Breast epithelium (tissue), 4 donors: ENCODE measurements around the gene CAMSAP2. TPM values are rescaled to one million over a fixed set of nuclear protein-coding genes. Genes with fewer than 3 reads are reported as not detected.
A peak's percentile ranks its signal among the peaks of the same experiment; 100 is the strongest.

ENCODE experiments used
- DNase-seq, 2 donors: peaks; one replicate each; pipeline ENCODE4 v3.0.0-alpha.2; 2019; ENCODE audit warnings: low spot score in 2 of 2
- H3K27ac ChIP-seq, 2 donors: fragments of 200-600 bp; sonication (generic) in 1 of 2; one replicate each; pipeline ENCODE4 v1.5.1; 2016 to 2019; ENCODE audit warnings: mild to moderate bottlenecking in 1 of 2
- H3K27me3 ChIP-seq, 2 donors: fragments of 200-600 bp; sonication (generic) in 1 of 2; one replicate each; pipeline versions ENCODE4 v1.5.1 to v1.6.0; 2017 to 2019; ENCODE audit warnings: control low read depth in 1 of 2, mild to moderate bottlenecking in 1 of 2
- H3K36me3 ChIP-seq: fragments of 200-600 bp; one replicate; pipeline ENCODE4 v1.5.1; 2019
- H3K4me1 ChIP-seq, 2 donors: fragments of 200-600 bp; sonication (generic); one replicate each; pipeline ENCODE4 v1.5.1; 2016 to 2019; ENCODE audit warnings: control low read depth in 1 of 2
- H3K4me3 ChIP-seq, 3 donors: fragments of 200-600 bp; sonication (generic); 1 replicate in 2 of 3; 2 replicates in 1 of 3; pipeline ENCODE4 v1.5.1; 2016 to 2019; ENCODE audit warnings: mild to moderate bottlenecking in 3 of 3, moderate library complexity in 2 of 3
- H3K9me3 ChIP-seq, 2 donors: fragments of 200-600 bp; sonication (generic) in 1 of 2; one replicate each; pipeline ENCODE4 v1.5.1; 2016 to 2019; ENCODE audit warnings: control low read depth in 1 of 2
- POLR2A ChIP-seq: fragments of 450-650 bp; IDR thresholded peaks from one replicate; pipeline ENCODE4 v1.6.1; 2016; ENCODE audit warnings: antibody characterized with exemption, mild to moderate bottlenecking, moderate library complexity
- POLR2AphosphoS5 ChIP-seq, 3 donors: sonication (generic); formaldehyde crosslinking; IDR thresholded peaks; one replicate each; pipeline ENCODE4 v1.6.1; 2017; ENCODE audit warnings: antibody characterized with exemption in 3 of 3
- intact Hi-C: fragments of 100-400 bp; cut with DNase I; formaldehyde crosslinking; loops from one replicate; pipeline ENCODE4 v1.15.1; 2023; ENCODE audit warnings: low total_unique reads
- total RNA-seq, 3 donors: library from RNA; depleted of rRNA; stranded (reverse); fragments of >200 nt; gene quantifications; one replicate each; pipeline ENCODE4 v1.1.0, GENCODE V29; 2016
- TF ChIP-seq, protein P1 (sequence below), 3 donors: fragments of 450-650 bp; IDR thresholded peaks; one replicate each; pipeline ENCODE4 v1.5.1; 2016 to 2017; ENCODE audit warnings: antibody characterized with exemption in 3 of 3, mild to moderate bottlenecking in 3 of 3, moderate library complexity in 3 of 3

The CAMSAP2 gene
- total RNA-seq, 3 donors from 2014 or later = 36.4 to 42.4 (median 38.6) TPM

DNA sequence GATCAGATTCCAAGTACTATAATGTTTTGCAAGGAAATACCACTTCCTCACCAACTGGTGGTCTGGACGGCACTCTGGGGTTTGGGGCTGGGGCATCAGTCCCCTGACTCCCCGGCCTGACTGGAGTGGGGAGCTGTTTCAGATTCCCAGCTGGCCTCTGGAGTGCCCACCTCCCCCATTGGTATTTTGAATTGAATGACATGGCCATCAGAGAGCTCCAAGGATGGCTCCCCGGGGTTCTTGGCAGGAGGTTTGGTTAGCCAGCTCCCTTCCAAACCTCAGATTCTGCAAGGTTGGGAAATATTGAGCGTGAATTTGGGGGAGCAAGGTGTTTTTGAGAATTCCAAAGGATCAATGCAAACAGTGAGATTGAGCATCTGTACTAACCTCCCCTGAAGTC is 153.9 kb downstream of the CAMSAP2 start:
- TF ChIP-seq, protein P1, sequence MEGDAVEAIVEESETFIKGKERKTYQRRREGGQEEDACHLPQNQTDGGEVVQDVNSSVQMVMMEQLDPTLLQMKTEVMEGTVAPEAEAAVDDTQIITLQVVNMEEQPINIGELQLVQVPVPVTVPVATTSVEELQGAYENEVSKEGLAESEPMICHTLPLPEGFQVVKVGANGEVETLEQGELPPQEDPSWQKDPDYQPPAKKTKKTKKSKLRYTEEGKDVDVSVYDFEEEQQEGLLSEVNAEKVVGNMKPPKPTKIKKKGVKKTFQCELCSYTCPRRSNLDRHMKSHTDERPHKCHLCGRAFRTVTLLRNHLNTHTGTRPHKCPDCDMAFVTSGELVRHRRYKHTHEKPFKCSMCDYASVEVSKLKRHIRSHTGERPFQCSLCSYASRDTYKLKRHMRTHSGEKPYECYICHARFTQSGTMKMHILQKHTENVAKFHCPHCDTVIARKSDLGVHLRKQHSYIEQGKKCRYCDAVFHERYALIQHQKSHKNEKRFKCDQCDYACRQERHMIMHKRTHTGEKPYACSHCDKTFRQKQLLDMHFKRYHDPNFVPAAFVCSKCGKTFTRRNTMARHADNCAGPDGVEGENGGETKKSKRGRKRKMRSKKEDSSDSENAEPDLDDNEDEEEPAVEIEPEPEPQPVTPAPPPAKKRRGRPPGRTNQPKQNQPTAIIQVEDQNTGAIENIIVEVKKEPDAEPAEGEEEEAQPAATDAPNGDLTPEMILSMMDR (IDR thresholded peaks at IDR 0.05) = no peak
- TF ChIP-seq POLR2AphosphoS5 (IDR thresholded peaks at IDR 0.05) (no peak), POLR2A (no peak)
- H3K27me3 ChIP-seq = no peaks in the 10 kb centered on the region
- no peak for DNase-seq
- intact Hi-C loops = no loop called here
- no peaks in the 10 kb centered on the region for H3K9me3 ChIP-seq
- no peak overlapping the region for H3K4me3 ChIP-seq
- no peaks in the 10 kb centered on the region for H3K36me3 ChIP-seq
- no peaks in the 10 kb centered on the region for H3K4me1 ChIP-seq
- H3K27ac ChIP-seq = no peak overlapping the region

DNA sequence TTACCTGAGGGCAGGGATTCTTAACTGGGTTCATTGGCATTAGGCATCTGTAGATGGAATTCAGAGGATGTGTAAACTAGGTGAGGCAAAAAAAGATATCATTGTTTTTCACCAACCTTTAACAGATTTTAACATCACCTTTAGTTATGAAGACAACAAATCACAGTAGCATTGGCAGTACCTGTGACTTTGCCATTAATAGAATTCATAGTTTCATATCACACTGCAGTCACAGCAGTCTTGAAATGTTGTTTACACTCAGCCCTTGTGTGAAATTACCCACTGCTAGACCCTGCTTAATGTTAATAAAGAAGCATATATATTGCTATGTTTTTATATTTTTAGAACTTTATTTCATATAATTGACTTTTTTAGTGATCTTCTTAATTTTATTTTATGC is 154.3 kb downstream of the CAMSAP2 start:
- DNase-seq = no peak
- intact Hi-C loops = no loop called here
- TF ChIP-seq POLR2AphosphoS5 (IDR thresholded peaks at IDR 0.05) = no peak
- TF ChIP-seq POLR2A = no peak
- TF ChIP-seq, protein P1 (IDR thresholded peaks at IDR 0.05) = no peak
- Histone ChIP-seq H3K9me3 (no peaks in the 10 kb centered on the region), H3K27ac (no peak overlapping the region), H3K36me3 (no peaks in the 10 kb centered on the region), H3K4me3 (no peak overlapping the region), H3K4me1 (no peaks in the 10 kb centered on the region), H3K27me3 (no peaks in the 10 kb centered on the region)

DNA sequence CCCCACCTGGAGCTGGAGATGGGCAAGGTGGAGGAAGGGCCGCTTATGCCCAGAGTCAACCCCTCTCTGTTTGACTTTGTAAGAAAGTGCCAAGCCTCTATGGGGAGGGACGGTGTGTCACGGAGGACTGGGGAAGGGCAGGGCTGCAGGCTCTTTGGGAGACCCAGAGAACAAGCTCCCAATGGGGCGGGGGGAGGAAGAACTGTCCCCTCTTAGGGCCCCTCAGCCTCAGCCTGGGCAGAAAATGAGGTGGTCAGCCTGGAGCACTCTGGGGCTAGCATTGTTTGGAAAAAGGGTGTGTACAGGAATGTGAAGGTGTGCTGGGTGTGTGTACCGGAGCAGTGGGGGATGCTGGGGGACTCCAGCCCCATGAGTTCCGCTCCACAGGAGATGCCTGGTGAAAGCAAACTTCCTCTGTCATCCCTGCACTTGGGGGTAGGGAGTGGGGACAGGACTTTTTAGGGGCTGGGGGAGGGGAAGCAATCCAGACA is 154.8 kb downstream of the CAMSAP2 start:
- no peak for DNase-seq
- Histone ChIP-seq H3K36me3 (no peaks in the 10 kb centered on the region), H3K9me3 (no peaks in the 10 kb centered on the region), H3K27me3 (no peaks in the 10 kb centered on the region), H3K4me1 (no peaks in the 10 kb centered on the region), H3K4me3 (no peak overlapping the region), H3K27ac (no peak overlapping the region)
- TF ChIP-seq POLR2AphosphoS5 (IDR thresholded peaks at IDR 0.05) = no peak
- TF ChIP-seq, protein P1 (IDR thresholded peaks at IDR 0.05) = no peak
- no peak for TF ChIP-seq POLR2A
- intact Hi-C loops = no loop called here

DNA sequence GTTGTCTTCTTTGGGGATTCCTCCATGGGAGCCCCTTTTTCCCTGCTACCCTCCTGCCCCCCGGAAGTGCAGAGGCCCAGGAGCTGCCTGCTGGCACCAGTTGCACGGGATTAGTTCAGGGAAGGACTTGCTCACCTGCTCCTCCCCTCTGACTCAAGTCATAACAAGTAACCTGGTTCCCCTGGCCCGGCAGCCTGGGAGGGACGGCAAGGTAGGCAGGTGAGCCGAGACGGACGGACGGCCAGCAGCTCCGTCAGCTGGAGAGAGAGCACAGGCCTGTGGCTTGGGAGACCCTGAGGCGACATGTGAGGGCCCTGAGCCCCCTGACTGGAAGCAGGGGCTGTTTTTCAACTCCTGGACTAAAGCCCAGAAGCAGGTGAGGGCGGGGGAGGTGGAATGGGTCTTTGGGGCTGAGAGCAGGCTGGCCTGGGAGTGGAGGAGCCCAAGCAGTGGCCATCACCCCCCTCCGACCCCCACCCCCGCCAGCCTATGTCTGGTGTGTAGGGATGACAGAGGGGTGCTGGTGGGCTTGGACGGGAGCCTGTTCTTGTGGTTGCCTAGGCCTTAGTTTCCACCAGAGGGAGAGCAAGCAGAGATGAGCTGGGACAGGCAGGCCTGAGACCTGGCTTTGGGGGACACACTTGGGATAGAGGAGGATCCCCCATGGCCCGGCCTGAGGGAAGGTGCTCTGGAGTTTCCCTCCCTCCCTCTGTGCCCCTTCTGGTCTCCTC is 156.2 kb downstream of the CAMSAP2 start, which contains the start of gene INAVA:
Gene INAVA (plus strand): TSS at position 189 of the 731 bp plus-strand sequence. CDS start 3,501 bp downstream, outside the sequence.
- H3K36me3 ChIP-seq = no peaks in the 10 kb centered on the region
- peak in 1 of 2 donors; percentile 63 for DNase-seq
- no peaks in the 10 kb centered on the region for H3K27me3 ChIP-seq
- H3K27ac ChIP-seq = peak within 1 kb of the TSS; percentile 31 to 63
- intact Hi-C loops = no loop called here
- TF ChIP-seq POLR2A (peak; percentile 19), POLR2AphosphoS5 (IDR thresholded peaks at IDR 0.05) (no peak)
- no peaks in the 10 kb centered on the region for H3K9me3 ChIP-seq
- H3K4me3 ChIP-seq = peak within 1 kb of the TSS in 2 of 3 donors; percentile 37 to 60
- H3K4me1 ChIP-seq = no peaks in the 10 kb centered on the region

DNA sequence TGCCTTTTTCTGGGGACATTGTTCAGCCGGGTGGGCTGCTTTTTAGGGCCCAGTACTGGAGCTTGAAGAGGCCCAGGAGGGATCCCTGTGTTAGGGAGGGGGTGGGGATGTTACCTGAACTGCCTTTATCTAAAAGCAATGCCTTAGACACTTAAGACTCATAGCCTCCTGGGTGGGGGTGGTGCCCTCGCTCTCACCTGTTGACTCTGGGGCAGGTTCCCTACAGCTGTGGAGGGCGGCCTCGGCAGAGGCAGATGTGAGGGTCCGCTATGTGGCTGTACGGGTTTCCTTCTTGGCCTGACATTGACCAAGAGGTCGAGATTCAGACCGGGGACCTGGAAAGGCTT is 156.7 kb downstream of the CAMSAP2 start:
- H3K4me3 ChIP-seq = peak overlapping the region in 2 of 3 donors; percentile 37 to 60
- no peaks in the 10 kb centered on the region for H3K36me3 ChIP-seq
- TF ChIP-seq, protein P1 (IDR thresholded peaks at IDR 0.05) = no peak
- no peak for TF ChIP-seq POLR2A
- no peak for TF ChIP-seq POLR2AphosphoS5 (IDR thresholded peaks at IDR 0.05)
- H3K27me3 ChIP-seq = no peaks in the 10 kb centered on the region
- no peak for DNase-seq
- intact Hi-C loops = no loop called here
- peak overlapping the region; percentile 31 to 63 for H3K27ac ChIP-seq
- no peaks in the 10 kb centered on the region for H3K4me1 ChIP-seq
- no peaks in the 10 kb centered on the region for H3K9me3 ChIP-seq
